Ishikawa (cell line): ENCODE measurements around the gene C6orf89.

Source experiments
- CEBPB ChIP-seq: IDR thresholded peaks from 2 replicates; pipeline ENCODE4 v1.6.1; 2012
- CREB1 ChIP-seq: IDR thresholded peaks from 2 replicates; pipeline ENCODE4 v1.6.1; 2012; ENCODE audit warnings: low read depth
- EGR1 ChIP-seq: IDR thresholded peaks from 2 replicates; pipeline ENCODE4 v1.6.1; 2012
- EP300 ChIP-seq: IDR thresholded peaks from 2 replicates; pipeline ENCODE4 v1.6.1; 2012; ENCODE audit warnings: borderline replicate concordance
- FOXM1 ChIP-seq: IDR thresholded peaks from 2 replicates; pipeline ENCODE4 v1.6.1; 2012; ENCODE audit warnings: low read depth, borderline replicate concordance
- MAX ChIP-seq: IDR thresholded peaks from 2 replicates; pipeline ENCODE4 v1.6.1; 2012
- NFIC ChIP-seq: IDR thresholded peaks from 2 replicates; pipeline ENCODE4 v1.6.1; 2012
- RAD21 ChIP-seq: IDR thresholded peaks from 2 replicates; pipeline ENCODE4 v1.6.1; 2012; ENCODE audit warnings: low read depth
- TAF1 ChIP-seq: IDR thresholded peaks from 2 replicates; pipeline ENCODE4 v1.6.1; 2012; ENCODE audit warnings: low read depth, mild to moderate bottlenecking
- TCF12 ChIP-seq: IDR thresholded peaks from 2 replicates; pipeline ENCODE4 v1.6.1; 2012; ENCODE audit warnings: low read depth
- TEAD4 ChIP-seq: IDR thresholded peaks from 2 replicates; pipeline ENCODE4 v1.6.1; 2012
- USF1 ChIP-seq: IDR thresholded peaks from 2 replicates; pipeline ENCODE4 v1.6.1; 2012
- YY1 ChIP-seq: IDR thresholded peaks from 2 replicates; pipeline ENCODE4 v1.6.1; 2012; ENCODE audit warnings: low read depth
- ZBTB7A ChIP-seq: IDR thresholded peaks from 2 replicates; pipeline ENCODE4 v1.6.1; 2012; ENCODE audit warnings: low read depth
- TF ChIP-seq, protein P1 (sequence below): IDR thresholded peaks from 2 replicates; pipeline ENCODE4 v1.6.1; 2012; ENCODE audit warnings: low read depth, mild to moderate bottlenecking

Gene C6orf89

DNA sequence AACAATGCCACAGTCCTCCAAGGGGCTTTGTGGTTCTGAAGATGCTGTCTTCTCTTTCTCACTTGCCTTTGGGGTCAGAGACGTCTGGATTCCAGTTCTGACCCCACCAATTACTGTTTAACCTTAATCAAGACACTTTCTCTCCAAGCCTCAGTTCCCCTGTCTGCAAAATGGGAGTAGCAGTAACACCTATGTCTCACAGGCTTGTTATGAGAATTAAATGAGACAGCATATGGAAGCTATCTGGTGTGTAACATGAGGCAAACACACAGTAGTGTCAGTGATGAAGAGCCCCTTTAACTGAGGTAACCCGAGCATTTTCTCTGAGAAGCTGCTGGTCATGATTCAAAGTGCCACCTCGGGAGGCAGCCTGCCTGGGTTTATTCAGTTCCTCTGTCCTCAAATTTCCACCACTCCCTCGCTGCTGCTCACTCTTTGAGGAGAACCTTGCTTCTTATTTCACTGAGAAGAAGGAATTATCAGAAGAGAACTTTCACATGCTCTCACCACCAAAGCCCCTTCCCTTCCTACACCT is 22.8 kb upstream of the C6orf89 start:
- no peak for TF ChIP-seq CEBPB
- TF ChIP-seq EP300, result no peak
- no peak for TF ChIP-seq EGR1

DNA sequence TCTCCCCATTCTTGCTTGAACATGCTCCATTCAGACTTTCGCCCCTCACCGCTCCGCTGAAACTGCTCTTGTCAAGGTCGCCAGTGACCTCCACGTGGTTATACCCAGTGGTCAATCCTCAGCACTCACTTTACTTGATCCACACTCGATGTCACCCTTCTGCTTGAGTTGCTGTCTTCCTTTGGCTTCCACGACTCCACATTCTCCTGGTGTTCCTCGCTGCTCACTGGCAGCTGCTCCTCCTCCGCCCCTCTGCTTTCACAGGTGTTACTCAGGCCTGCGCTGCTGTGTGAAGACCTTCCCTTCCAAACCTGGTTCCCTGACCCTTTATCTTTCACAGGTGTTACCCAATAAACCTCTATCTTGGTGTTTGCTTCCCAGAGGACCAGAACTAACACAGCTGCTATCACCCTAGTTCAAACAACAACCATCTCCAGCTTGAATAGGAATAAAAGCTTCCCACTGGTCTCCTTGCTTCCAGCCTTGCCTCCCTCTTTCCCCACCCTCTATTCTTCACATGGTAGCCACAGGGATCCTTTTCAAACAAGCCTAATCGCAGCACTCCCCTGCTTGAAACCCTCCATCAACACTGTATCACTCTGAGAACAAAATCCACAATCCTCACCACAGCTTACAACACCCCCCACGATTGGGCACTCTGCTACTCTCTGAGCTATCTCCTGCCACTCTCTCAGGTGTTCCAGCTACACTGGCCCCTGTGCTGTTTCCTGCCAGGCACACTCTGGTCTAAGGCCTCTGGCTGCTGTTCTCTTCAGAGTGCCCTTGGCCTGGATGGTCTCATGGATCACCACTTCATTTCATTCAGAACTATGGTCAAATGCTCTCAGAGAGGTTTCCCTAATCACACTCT is 21.8 kb upstream of the C6orf89 start:
- TF ChIP-seq TAF1 (no peak), MAX (no peak), TCF12 (no peak)

DNA sequence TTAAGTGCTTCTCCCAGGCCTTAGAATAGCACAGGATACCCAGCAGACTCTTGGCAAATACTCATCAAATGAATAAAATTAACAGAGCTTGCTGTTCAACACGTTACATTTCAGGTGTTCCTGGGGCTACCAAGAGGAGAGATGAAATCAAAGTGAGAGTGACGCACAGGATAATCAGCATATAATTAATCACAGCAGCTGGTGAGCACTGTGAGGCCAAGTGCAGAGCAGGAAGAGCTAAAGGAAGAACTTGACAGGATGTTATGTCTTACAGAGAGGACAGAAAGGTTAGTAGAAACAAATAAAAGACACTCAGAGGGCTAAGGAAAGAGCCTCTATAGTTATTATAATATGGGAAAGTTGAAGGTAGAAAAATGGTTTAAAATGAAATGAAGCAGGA is 19.9 kb upstream of the C6orf89 start:
- TF ChIP-seq EP300 (no peak), TCF12 (no peak), RAD21 (no peak), USF1 (no peak), ZBTB7A (no peak), EGR1 (no peak), TEAD4 (no peak), FOXM1 (no peak), TAF1 (no peak), YY1 (no peak), NFIC (no peak), MAX (no peak), CREB1 (no peak)
- TF ChIP-seq, protein P1, sequence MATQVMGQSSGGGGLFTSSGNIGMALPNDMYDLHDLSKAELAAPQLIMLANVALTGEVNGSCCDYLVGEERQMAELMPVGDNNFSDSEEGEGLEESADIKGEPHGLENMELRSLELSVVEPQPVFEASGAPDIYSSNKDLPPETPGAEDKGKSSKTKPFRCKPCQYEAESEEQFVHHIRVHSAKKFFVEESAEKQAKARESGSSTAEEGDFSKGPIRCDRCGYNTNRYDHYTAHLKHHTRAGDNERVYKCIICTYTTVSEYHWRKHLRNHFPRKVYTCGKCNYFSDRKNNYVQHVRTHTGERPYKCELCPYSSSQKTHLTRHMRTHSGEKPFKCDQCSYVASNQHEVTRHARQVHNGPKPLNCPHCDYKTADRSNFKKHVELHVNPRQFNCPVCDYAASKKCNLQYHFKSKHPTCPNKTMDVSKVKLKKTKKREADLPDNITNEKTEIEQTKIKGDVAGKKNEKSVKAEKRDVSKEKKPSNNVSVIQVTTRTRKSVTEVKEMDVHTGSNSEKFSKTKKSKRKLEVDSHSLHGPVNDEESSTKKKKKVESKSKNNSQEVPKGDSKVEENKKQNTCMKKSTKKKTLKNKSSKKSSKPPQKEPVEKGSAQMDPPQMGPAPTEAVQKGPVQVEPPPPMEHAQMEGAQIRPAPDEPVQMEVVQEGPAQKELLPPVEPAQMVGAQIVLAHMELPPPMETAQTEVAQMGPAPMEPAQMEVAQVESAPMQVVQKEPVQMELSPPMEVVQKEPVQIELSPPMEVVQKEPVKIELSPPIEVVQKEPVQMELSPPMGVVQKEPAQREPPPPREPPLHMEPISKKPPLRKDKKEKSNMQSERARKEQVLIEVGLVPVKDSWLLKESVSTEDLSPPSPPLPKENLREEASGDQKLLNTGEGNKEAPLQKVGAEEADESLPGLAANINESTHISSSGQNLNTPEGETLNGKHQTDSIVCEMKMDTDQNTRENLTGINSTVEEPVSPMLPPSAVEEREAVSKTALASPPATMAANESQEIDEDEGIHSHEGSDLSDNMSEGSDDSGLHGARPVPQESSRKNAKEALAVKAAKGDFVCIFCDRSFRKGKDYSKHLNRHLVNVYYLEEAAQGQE, result no peak

DNA sequence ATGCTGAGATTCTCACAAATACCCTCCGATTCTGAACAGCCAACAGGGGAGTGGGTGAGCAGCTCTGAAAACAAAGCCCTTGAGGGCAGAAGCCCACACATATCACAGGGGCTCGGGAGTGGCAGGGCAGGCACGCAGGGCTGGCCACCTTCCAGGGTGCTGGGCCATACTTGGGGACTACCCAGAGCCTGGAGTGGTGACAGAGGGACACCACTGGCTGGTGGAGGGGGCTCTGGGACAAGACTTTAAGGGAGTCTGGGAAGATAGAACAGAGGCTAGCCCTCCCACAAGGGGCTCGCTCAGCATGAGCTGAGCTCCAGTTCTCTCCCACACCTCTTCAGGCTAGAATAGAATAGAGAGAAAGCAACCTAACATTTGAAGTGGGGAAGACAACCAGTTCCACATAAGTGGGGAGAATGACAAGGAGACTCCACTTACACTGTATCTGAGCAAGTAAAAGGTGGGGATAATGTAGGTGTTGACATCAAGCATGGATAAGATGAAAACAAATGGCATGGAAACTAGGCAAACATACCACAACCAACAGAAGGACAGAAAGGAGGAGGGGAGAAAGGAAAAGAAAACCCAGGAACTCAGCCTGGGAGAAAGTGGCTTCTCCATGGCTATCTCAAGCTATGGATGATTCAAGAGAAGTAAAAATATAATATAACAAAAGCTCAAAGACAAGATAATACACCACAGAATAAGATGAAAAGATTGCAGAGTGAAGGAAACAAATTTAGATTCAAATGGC is 18.1 kb upstream of the C6orf89 start:
- TF ChIP-seq ZBTB7A (no peak), MAX (no peak), NFIC (no peak), TCF12 (no peak), TEAD4 (no peak), EP300 (no peak)

DNA sequence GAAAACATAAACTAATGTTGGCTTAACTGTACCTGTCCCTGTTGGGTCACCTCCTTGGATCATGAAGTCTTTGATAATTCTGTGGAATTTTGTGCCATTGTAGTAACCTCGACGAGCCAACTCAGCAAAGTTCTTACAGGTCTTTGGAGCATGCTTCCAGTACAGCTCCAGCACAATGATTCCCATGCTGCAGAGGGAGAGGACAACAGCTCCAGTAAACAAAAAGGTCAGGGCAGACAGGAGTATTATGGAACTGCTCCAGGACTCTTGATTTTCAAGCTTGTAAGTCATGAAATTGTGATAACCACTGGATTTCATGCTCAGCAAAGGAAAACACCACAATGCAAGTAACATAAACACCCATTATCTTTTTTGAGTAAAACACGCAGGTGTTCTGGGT is 14.1 kb upstream of the C6orf89 start:
- TF ChIP-seq MAX, result no peak
- no peak for TF ChIP-seq TAF1
- no peak for TF ChIP-seq TEAD4
- TF ChIP-seq CEBPB, result no peak
- TF ChIP-seq EP300, result no peak
- no peak for TF ChIP-seq CREB1

GRCh38 chr6:36873115-36873514 is 12.6 kb upstream of the C6orf89 start:
- TF ChIP-seq TCF12 (no peak), TEAD4 (no peak), USF1 (no peak), CEBPB (no peak), YY1 (no peak), MAX (no peak), NFIC (no peak), FOXM1 (no peak), CREB1 (no peak), ZBTB7A (no peak), RAD21 (no peak), EGR1 (no peak)
- TF ChIP-seq, protein P1, result no peak
